Neural crest cell (in vitro differentiated cells): ENCODE results near the gene LPP. TPM values are rescaled to one million over a fixed set of nuclear protein-coding genes. Genes with fewer than 3 reads are reported as not detected.

Experiments used
- DNase-seq: peaks from one replicate; pipeline ENCODE4 v3.0.0; 2021; ENCODE audit warnings: low read depth, mixed read lengths, low spot score
- H3K27ac Mint-ChIP-seq: one replicate; pipeline ENCODE4 v1.8.0; 2021; ENCODE audit warnings: mild to moderate bottlenecking, mixed read lengths; ENCODE audit not compliant: unreplicated experiment
- H3K27me3 Mint-ChIP-seq: 2 replicates; pipeline ENCODE4 v1.8.0; 2021; ENCODE audit warnings: low read depth, mild to moderate bottlenecking, mixed read lengths
- H3K36me3 Mint-ChIP-seq: 2 replicates; pipeline ENCODE4 v1.8.0; 2021; ENCODE audit warnings: low read depth, mild to moderate bottlenecking, mixed read lengths
- H3K4me1 Mint-ChIP-seq: 2 replicates; pipeline ENCODE4 v1.8.0; 2021; ENCODE audit warnings: mixed read lengths
- H3K4me3 Mint-ChIP-seq: one replicate; pipeline ENCODE4 v1.8.0; 2021; ENCODE audit warnings: mild to moderate bottlenecking, mixed read lengths
- H3K9me3 Mint-ChIP-seq: 2 replicates; pipeline ENCODE4 v1.8.0; 2021; ENCODE audit warnings: mixed read lengths
- CTCF ChIP-seq: fragments of 200-600 bp; sonication (generic); conservative IDR thresholded peaks from 2 replicates; pipeline ENCODE4 v1.5.0; 2021; ENCODE audit warnings: antibody characterized with exemption, mild to moderate bottlenecking
- total RNA-seq: library from RNA; stranded (reverse); gene quantifications from 2 replicates; pipeline ENCODE4 v1.2.1, GENCODE V29; 2021

The LPP gene
- total RNA-seq, 1 donor from 2014 or later, result 38.7 TPM

GRCh38 chr3:188602111-188602510 lies 448.2 kb downstream of the LPP start:
- Mint-ChIP-seq H3K4me3 (no peak overlapping the region), H3K27ac (no peak overlapping the region), H3K9me3 (no peaks in the 10 kb centered on the region), H3K4me1 (peaks cover 10% of the 10 kb centered on the region), H3K36me3 (no peaks in the 10 kb centered on the region), H3K27me3 (no peaks in the 10 kb centered on the region)
- TF ChIP-seq CTCF, result no peak
- no peak for DNase-seq

GRCh38 chr3:188602620-188603019 lies 448.7 kb downstream of the LPP start:
- H3K27me3 Mint-ChIP-seq, result no peaks in the 10 kb centered on the region
- peaks cover 9% of the 10 kb centered on the region for H3K4me1 Mint-ChIP-seq
- no peaks in the 10 kb centered on the region for H3K36me3 Mint-ChIP-seq
- H3K9me3 Mint-ChIP-seq, result no peaks in the 10 kb centered on the region
- DNase-seq, result no peak
- no peak overlapping the region for H3K4me3 Mint-ChIP-seq
- no peak for TF ChIP-seq CTCF
- no peak overlapping the region for H3K27ac Mint-ChIP-seq

- Mint-ChIP-seq H3K27ac (no peak overlapping the region), H3K36me3 (peaks cover 14% of the 10 kb centered on the region), H3K27me3 (no peaks in the 10 kb centered on the region), H3K9me3 (peaks cover 8% of the 10 kb centered on the region), H3K4me3 (no peak overlapping the region), H3K4me1 (peaks cover 9% of the 10 kb centered on the region)
- DNase-seq, result no peak
- TF ChIP-seq CTCF, result no peak
Observed at GRCh38 chr3:188604651-188605050, 450.7 kb downstream of the LPP start.

- H3K9me3 Mint-ChIP-seq, result peaks cover 8% of the 10 kb centered on the region
- TF ChIP-seq CTCF, result no peak
- no peak overlapping the region for H3K27ac Mint-ChIP-seq
- DNase-seq, result no peak
- no peak overlapping the region for H3K4me3 Mint-ChIP-seq
- H3K4me1 Mint-ChIP-seq, result peaks cover 9% of the 10 kb centered on the region
- no peaks in the 10 kb centered on the region for H3K27me3 Mint-ChIP-seq
- peaks cover 20% of the 10 kb centered on the region for H3K36me3 Mint-ChIP-seq
Observed at GRCh38 chr3:188605231-188605630, 451.3 kb downstream of the LPP start.

GRCh38 chr3:188605905-188606304 lies 451.9 kb downstream of the LPP start:
- Mint-ChIP-seq H3K4me1 (peaks cover 9% of the 10 kb centered on the region), H3K36me3 (peaks cover 24% of the 10 kb centered on the region), H3K4me3 (no peak overlapping the region), H3K27ac (no peak overlapping the region), H3K9me3 (peaks cover 8% of the 10 kb centered on the region), H3K27me3 (no peaks in the 10 kb centered on the region)
- DNase-seq, result no peak
- no peak for TF ChIP-seq CTCF
